ENCODE data around the gene STIP1.

DNA sequence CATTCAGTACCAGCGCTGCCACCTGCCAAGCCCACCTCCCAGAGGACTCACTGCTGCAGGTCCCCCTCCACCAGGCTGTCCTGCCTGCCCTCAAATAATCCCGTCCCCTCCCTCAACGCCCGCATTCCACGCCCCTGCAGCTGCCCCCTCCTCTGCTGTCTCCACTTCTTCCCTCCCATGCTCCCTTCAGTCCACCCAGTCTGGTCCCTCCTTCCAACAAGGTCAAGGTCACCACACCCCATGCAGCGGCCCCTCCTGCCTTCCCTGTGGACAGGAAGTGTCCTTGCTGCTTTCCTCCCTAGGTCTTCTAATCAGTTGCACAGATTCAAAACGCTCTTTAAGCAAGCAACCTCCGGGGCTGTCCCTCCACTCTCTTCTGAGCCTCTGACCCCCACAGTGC lies 32.2 kb upstream of the STIP1 start:
- TF ChIP-seq YY1 (IDR thresholded peaks at IDR 0.05; ENCODE audit: insufficient read depth, insufficient read length): no peak
- no peak for TF ChIP-seq ZNF274 (IDR thresholded peaks at IDR 0.05; ENCODE audit: low read depth, low read length)
- no peak for TF ChIP-seq SUZ12 (IDR thresholded peaks at IDR 0.05; ENCODE audit: extremely low read depth, insufficient read depth, insufficient read length)
